GM18868 (cell line): Measurements from ENCODE around the gene PLP1.
"Not testable (repeated sequence)": the region's sequence is repeated elsewhere in the genome, so short reads cannot be mapped to it uniquely, and the experiment has no call there.

Source experiments
- ATAC-seq: cut with Tn5 transposase; IDR thresholded peaks from one replicate; pipeline ENCODE4 v1.9.1; 2021; ENCODE audit warnings: mild to moderate bottlenecking, moderate library complexity; ENCODE audit not compliant: unreplicated experiment

The PLP1 gene

DNA sequence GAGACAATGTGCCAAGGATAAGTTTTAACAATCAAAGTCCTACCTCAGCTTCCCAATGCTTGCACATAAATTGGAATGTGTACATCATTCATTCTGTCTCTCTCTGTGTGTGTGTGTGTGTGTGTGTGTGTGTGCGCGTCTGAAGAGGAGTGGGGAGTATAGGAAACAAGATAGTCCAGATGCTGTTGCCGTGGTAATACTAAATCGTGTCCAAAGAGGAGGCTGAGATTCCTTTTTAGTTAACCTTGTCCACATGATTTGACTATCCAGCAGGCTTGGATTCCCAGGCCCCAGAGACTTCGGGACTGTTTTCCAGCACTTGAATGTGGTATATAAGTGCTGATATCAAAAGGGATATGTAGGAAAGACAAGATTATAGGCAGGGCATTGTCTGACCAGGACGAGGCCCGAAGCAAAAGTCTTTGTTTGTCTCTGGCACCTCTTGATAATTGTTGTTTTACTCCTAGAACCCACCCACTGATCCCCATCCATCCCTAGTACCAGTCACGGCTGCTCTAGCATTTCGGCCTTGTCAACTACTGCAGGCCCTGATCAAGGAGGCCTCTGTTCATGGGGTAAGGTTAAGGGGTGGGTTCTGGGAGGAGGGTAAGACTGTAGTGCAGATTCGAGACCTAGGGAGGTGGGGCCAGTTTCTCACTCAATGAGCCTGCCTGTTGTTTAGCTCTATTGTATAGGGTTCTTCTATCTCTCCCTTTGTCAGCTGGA is 3.9 kb downstream of the PLP1 start:
- ATAC-seq: no peak

- ATAC-seq: no peak
Measured at GRCh38 chrX:103781062-103781402, 4.4 kb downstream of the PLP1 start.

GRCh38 chrX:103781706-103782105 is 5.1 kb downstream of the PLP1 start:
- ATAC-seq: no peak

- ATAC-seq: no peak
Measured at GRCh38 chrX:103782640-103783039, 6.0 kb downstream of the PLP1 start.

DNA sequence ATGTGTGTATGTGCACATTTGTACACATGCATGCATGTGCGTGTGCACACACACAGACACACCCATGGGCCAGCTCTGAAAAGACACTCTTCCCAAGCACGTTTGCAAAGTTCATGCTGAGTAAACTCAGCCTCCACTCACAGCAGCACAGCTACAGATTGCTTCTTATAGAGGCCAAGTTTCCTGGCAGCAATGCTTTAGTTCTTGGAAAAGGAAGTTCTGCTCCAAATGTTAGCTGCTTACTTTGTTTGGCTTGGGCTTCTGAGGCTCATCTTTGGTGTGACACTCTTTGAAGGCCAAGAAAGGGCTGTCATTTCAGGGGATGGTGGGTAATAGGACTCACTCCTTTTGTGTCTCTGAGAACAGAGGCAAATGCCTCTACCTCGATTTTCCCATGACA is 6.6 kb downstream of the PLP1 start:
- no peak for ATAC-seq

GRCh38 chrX:103783971-103784370 is 7.3 kb downstream of the PLP1 start:
- ATAC-seq: no peak

- peak; percentile 96 for ATAC-seq
Measured at GRCh38 chrX:103789004-103789403, 12.4 kb downstream of the PLP1 start.

- ATAC-seq: no peak
Measured at GRCh38 chrX:103791228-103791627, 14.6 kb downstream of the PLP1 start.

- ATAC-seq: no peak
Measured at GRCh38 chrX:103791826-103792485, 15.3 kb downstream of the PLP1 start.

- ATAC-seq: no peak
Measured at GRCh38 chrX:103792916-103793544, 16.4 kb downstream of the PLP1 start.

DNA sequence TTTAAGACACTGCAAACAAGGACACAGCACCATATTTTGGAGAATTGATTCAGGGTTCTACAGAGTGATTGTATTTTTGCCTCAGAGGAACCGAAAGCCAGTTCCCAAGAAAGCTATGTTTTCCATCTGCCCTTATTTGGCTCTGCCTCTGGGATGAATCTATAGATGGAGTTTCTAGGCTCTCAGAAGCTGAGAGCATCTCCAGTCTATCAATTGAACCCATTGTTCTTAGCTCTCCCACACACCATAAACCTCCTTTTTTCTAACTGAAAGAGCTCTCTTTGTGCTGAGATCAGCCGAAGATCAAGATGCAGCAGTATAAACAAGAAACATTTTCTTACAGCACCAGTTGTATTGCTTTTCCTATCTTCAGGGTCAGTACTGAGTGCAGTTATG is 16.9 kb downstream of the PLP1 start:
- ATAC-seq: no peak

DNA sequence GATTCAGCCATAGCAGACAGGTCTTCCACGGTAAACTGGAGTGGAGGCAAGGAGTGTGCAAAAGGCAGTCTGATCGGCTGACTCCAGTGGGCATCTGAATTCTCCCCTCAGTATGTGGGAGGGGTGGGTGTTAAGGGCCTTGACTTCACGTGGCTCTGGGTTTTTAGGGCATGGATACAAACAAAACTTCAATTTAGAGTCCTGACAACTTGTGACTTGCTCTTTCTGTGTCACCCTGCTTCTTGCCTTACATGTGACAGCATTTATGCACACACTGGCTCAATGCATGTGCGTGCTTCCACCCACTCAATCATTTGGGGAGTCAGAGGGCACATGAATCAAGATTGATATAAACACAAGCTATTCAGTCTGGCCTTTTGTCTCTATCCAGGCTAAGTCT is 17.5 kb downstream of the PLP1 start:
- no peak for ATAC-seq

- ATAC-seq: no peak
Measured at GRCh38 chrX:103797691-103798090, 21.1 kb downstream of the PLP1 start.

- ATAC-seq: no peak
Measured at GRCh38 chrX:103800318-103800717, 23.7 kb downstream of the PLP1 start.

GRCh38 chrX:103805860-103806259 is 29.2 kb downstream of the PLP1 start:
- no peak for ATAC-seq

GRCh38 chrX:103806862-103807474 is 30.3 kb downstream of the PLP1 start:
- ATAC-seq: no peak

GRCh38 chrX:103811858-103812257 is 35.2 kb downstream of the PLP1 start:
- no peak for ATAC-seq

- ATAC-seq: not testable (repeated sequence)
Measured at GRCh38 chrX:103817101-103817500, 40.5 kb downstream of the PLP1 start.

DNA sequence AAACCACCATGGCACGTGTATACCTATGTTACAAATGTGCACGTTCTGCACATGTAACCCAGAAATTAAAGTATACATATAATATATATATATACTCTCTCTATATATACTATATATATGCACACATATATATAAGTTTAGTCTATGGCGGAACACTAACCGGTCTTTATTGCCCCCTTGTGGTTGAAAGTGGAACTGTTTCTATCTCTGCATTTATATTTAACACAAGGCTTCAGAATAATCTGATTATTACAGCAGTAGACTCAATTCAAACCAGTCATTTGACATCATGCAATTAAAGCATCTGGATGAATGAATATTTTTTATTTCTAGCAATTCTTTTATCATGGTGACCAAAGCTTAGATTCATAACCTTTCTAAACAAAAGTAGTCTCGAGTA is 40.9 kb downstream of the PLP1 start:
- peak; percentile 51 for ATAC-seq

DNA sequence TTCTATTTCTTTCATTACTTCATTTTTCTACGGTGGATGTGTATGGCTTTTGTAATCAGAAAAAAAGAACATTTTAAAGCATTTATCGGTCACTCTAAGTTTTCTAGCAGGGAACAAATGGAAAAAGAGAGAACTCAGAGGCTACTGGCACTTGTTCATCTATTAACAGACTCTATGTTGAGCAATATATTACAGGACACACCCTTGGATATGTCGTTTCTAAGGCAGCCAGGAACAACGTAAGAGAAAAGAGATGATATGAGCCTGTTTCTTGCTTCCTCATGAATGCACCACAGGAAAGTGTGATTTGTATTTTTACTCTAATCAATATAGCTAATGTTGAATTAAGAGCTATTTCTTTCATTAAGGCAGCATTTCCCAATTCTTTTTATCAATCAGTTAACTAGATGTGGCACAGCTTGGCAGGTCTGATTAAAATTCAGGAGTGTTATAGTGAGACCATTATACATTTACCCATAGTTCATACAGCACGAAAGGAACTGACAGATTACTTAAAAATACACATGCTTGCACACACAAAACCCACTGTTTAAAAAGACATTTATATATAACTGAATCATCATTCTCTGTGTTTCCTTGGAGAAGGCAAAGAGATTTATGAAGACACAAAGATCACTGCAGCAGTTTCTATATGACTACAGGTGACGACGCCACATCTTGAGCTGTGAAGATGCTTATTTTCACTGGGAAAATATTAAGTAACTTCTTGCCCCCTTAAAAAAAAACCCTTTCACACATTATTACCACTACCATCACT is 42.4 kb downstream of the PLP1 start:
- ATAC-seq: no peak

- not testable (repeated sequence) for ATAC-seq
Measured at GRCh38 chrX:103820802-103821201, 44.2 kb downstream of the PLP1 start.
